ENCODE measurements around the gene CLSTN3.
"Not testable (repeated sequence)": the region's sequence is repeated elsewhere in the genome, so short reads cannot be mapped to it uniquely, and the experiment has no call there.

The CLSTN3 gene

DNA sequence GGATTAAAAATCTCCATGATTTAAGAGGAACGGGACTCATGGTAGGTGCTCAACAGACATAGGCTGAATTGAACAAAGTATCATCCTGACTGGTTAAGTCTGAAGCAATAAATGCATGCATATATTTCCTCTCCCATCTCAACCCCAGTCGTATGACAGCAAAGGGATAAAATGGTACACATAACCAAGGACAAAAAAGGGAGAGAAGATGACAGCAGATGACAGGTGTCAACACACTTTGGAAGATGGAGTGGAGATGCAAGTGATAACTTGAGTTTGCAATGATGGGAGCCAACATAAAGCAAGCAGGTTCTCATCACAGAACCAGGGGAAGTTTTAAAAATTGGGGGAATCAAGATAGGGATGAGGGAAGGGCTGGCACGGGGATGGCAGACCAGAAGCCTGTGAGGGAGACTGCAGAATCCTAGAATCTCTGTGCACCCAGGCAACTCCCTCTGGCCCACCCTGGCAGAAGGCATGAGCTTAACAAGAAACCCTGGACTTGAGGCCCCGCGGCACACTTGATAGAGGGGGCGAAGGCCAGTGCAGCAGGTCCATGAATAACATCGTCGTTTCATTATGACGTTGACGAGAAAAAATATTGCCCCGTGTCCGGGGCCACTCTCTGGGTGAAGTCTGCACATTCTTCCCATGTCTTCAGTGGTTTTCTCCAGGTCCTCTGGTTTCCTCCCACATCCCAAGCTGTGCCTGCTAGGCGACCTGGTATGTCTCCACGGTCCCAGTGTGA lies 26.2 kb upstream of the CLSTN3 start:
- no peak for DNase-seq (ENCODE audit: low read depth)

GRCh38 chr12:7106082-7106481 lies 24.1 kb upstream of the CLSTN3 start:
- no peak for DNase-seq (ENCODE audit: low read depth)

DNA sequence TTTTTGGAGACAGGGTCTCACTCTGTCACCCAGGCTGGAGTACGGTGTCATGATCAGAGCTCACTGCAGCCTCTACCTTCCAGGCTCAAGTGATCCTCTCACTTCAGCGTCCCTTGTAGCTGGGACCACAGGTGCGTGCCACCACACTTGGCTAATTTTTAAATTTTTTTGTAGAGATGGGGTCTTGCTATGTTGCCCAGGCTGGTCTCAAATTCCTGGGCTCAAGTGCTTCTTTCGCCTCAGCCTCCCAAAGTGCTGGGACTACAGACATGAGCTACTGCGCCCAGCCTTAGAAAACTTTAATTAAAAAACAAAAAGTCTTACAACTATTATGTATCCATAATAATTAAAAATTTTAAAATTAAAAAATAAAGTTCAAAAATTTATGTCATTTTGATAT lies 23.0 kb upstream of the CLSTN3 start:
- not testable (repeated sequence) for DNase-seq (ENCODE audit: low read depth)

GRCh38 chr12:7107636-7108002 lies 22.6 kb upstream of the CLSTN3 start:
- peak; percentile 34 for DNase-seq (ENCODE audit: low read depth)

GRCh38 chr12:7108003-7108795 lies 22.0 kb upstream of the CLSTN3 start:
- DNase-seq (ENCODE audit: low read depth) = peak; percentile 84

DNA sequence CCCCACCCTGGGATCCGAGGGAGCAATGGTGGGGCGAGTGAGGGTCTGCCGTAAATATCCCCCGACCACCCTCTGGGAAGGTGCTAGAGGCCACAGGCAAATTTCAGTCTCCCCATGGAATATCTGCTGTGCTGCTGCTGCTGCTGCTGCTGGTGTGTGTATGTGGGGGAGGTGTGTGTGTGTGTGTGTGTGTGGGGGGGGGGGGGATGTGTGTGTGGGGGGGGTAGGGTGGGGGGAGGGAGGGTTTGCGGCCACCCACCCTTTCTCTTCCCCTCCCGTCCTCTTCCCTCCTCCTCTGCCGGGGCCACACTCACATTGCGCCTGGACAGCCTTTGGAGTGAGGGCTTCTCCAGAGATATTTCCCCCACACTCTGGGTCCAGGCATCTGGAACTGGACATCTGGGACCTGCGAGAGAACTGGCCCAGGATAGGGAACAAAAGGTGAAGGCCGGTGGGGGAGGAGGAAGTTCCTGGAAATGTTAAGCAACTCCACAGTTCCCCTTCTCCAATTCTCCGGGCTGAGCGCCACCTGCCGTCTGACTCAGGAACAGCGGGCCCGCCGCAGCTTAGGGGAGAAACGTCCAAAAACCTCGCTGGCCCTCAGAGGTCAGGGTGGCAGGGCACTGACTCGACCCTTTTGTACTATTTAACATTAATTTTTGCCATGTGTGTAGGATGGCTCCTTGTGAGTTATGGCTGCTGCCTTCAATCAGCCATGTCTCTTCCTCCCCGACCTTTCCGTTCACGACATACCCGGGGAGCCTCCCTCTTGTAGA lies 21.2 kb upstream of the CLSTN3 start, which contains the start of gene C1RL:
Gene C1RL (minus strand): TSS at position 419 of the 776 bp plus-strand sequence. CDS start 34 bp downstream, at position 385.
- peak; percentile 91 for DNase-seq (ENCODE audit: low read depth)

GRCh38 chr12:7109572-7109920 lies 20.6 kb upstream of the CLSTN3 start:
- DNase-seq (ENCODE audit: low read depth) = no peak

DNA sequence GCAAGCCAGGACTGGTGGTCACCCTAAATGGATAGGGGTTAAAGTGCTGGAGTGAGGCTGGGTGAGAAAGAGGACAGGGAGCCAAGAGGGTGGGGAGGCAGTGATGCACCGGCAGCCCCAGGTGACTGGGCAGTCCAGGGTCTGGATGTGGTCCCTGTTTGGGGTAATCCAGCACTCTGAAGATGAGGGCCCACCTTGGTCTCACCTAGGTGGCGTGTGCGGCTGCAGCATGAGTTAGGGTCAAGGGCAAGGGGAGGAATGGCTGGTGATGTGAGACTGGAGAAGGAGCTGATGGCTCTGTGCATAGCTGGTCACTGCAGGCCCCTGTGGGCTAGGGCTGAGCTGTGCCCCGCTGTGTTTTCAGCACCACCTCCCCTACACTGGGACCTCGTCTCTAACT lies 19.5 kb upstream of the CLSTN3 start:
- no peak for DNase-seq (ENCODE audit: low read depth)

DNA sequence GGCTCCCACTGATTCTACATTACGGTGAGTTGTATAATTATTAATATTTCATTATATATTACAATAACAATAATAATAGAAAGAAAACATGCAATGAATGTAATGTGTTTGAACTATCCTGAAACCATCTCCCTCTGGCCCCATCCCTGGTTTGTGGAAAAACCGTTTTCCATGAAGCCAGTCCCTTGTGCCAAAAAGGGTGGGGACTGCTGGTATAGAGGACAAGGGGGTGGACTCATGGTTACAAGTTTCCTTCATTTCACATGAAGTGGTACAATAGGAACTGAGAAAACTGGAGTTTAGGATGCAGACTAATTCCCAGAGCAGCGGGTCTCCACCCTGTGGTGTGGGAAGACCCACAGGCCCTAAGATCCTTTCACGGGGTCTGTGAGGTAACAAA lies 18.1 kb upstream of the CLSTN3 start:
- DNase-seq (ENCODE audit: low read depth) = no peak

- DNase-seq (ENCODE audit: low read depth) = peak; percentile 28
Observed at GRCh38 chr12:7113389-7113871, 16.7 kb upstream of the CLSTN3 start.

DNA sequence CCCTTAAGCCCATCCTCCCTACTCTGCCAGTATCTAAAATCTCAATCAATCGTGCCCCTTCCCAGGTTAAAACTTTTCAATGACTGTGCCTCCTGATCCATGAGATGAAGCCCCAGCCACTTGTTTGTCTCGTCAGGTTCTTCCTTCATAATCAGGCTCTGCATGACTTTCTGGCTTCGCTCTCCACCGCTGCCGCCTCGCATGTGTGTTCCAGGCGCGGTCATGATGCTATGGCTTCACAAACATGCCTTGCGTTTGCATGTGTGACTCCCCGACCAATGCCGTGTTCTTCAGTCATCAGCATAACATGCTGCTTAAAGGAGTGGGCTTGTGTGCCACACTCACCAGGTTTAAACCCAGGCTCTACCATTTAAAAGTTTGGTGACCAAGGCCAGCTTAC lies 16.2 kb upstream of the CLSTN3 start:
- DNase-seq (ENCODE audit: low read depth) = no peak

DNA sequence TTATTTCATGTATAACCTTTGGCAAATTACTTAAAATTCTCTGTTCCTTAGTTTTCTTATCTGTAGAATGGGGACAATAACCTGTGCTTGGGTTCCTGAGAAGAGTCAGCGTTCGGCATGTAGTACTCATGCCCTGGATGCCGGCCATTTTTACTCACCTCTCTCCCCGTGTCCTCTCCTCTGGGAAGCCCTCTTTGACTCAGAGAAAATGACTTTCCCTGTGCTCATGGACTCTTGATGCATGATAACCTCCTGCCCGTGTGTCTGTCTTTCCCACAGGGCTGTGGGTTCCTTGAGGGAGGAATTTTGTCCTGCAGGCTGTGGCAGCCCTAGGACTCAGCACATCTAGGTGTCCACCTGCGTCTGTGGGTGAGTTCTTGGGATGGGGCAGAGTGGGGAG lies 15.3 kb upstream of the CLSTN3 start:
- no peak for DNase-seq (ENCODE audit: low read depth)

DNA sequence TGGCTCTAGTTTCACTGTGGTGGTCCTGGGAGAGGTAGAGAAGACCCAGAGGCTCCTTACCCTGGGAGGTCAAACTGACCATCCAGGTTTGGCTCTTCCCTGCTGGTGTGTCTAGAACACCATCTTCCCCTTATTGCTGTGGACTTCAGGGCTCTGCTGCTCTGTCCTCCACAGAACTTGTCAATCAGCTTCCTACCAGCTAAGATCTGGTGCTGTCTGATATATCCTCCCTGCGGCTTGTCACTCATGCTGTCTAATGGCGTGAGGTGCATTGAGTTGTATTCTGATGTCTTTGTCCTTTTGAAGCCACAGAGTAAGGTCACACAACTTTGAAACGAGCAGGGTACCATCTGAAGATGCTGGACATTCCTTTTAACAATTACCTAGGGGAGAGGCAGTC lies 14.0 kb upstream of the CLSTN3 start:
- no peak for DNase-seq (ENCODE audit: low read depth)

- no peak for DNase-seq (ENCODE audit: low read depth)
Observed at GRCh38 chr12:7116916-7117315, 13.3 kb upstream of the CLSTN3 start.

DNA sequence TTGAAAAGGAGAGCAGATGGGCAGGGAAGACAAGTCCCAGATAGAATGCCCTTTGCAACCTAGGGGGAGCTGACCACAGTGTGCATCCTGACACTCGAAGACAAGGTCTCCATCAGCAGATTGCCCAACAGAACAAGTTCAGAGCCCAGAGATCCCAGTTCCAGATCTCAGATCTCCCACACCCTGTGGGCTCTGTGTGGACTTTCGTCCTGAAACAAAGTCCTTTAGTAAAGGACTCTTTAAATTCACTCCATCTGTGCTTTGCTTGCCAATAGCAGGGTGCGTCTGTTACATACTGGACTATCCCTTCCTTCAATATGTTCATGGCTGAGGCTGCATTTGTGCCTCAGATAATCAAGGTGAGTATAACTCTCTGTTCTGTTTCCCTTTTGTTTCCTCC lies 12.5 kb upstream of the CLSTN3 start:
- DNase-seq (ENCODE audit: low read depth) = no peak

GRCh38 chr12:7118881-7119280 lies 11.3 kb upstream of the CLSTN3 start:
- DNase-seq (ENCODE audit: low read depth) = no peak

DNA sequence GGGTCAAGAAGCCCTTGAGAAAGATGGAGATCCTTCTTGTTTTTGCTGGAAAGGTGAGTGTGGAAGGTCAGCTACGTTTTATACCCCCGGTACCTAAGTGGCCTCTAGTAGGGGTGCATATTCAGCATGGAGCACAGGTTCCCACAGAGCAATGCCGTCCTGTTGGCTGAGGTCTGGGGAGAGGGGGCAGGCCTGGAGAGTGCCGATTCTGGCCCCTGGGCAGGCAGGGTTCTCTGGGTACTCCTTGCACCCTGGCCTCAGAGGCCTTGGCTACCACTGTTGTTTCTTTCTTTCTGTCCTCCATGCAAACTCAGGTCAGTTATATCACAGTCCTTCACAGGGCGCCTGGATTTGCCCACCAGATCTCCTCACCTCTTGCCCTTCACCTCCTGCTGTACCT lies 10.0 kb upstream of the CLSTN3 start:
- DNase-seq (ENCODE audit: low read depth) = no peak

GRCh38 chr12:7121324-7121723 lies 8.8 kb upstream of the CLSTN3 start:
- no peak for DNase-seq (ENCODE audit: low read depth)

GRCh38 chr12:7122811-7123769 lies 7.1 kb upstream of the CLSTN3 start:
- DNase-seq (ENCODE audit: low read depth) = no peak

- DNase-seq (ENCODE audit: low read depth) = no peak
Observed at GRCh38 chr12:7123806-7124522, 6.2 kb upstream of the CLSTN3 start.
